Stomach smooth muscle (tissue), 2 donors: ENCODE data around the gene ABCA7.
A peak's percentile ranks its signal among the peaks of the same experiment; 100 is the strongest.
"Not testable (repeated sequence)": the region's sequence is repeated elsewhere in the genome, so short reads cannot be mapped to it uniquely, and the experiment has no call there.

Experiments
- H3K27ac ChIP-seq: one replicate; pipeline ENCODE4 v1.7.0; 2013; ENCODE audit warnings: mild to moderate bottlenecking, low read length, inconsistent platforms
- H3K27me3 ChIP-seq, 2 donors: one replicate each; pipeline ENCODE4 v1.7.0; 2013; ENCODE audit warnings: low read length in 2 of 2; ENCODE audit not compliant: insufficient read depth in 2 of 2, control insufficient read depth in 1 of 2
- H3K36me3 ChIP-seq, 2 donors: one replicate each; pipeline ENCODE4 v1.7.0; 2013; ENCODE audit warnings: low read length in 2 of 2; ENCODE audit not compliant: control insufficient read depth in 2 of 2, insufficient read depth in 2 of 2
- H3K4me1 ChIP-seq: one replicate; pipeline ENCODE4 v1.7.0; 2013; ENCODE audit warnings: low read length; ENCODE audit not compliant: control insufficient read depth, insufficient read depth
- H3K4me3 ChIP-seq, 2 donors: one replicate each; pipeline ENCODE4 v1.7.0; 2013; ENCODE audit warnings: low read length in 2 of 2
- H3K9ac ChIP-seq, 2 donors: one replicate each; pipeline ENCODE4 v1.7.0; 2013; ENCODE audit warnings: low read length in 2 of 2, mild to moderate bottlenecking in 1 of 2
- H3K9me3 ChIP-seq, 2 donors: one replicate each; pipeline ENCODE4 v1.7.0; 2013; ENCODE audit warnings: low read length in 2 of 2; ENCODE audit not compliant: control insufficient read depth in 2 of 2
- donor health status: healthy.
- donor health status: Pancreatic carcinoma.

Gene ABCA7

DNA sequence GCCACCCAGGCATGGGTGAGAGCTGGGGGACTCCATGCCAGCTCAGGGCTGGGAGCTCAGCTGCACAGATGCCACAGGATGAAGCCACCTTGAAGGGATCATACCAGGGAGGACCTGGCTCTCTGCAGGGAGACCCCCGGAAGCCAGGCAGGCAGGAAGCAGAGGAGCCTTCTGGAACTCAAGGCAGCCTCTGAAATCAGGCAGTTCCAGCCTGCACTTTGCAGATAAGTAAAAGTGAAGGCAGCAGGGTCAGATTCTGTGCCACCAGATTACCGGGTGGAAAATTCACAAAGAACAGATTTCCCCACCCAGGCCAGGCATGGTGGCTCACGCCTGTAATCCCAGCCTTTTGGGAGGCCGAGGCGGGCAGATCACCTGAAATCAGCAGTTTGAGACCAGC is 21.5 kb upstream of the ABCA7 start:
- no peak overlapping the region for H3K9ac ChIP-seq
- H3K4me3 ChIP-seq, result peak overlapping the region in 1 of 2 donors; percentile 40
- H3K4me1 ChIP-seq, result peaks cover 65% of the 10 kb centered on the region
- no peaks in the 10 kb centered on the region for H3K27me3 ChIP-seq
- H3K27ac ChIP-seq, result no peak overlapping the region
- peaks cover 3 to 5% of the 10 kb centered on the region in 2 donors for H3K36me3 ChIP-seq
- no peaks in the 10 kb centered on the region for H3K9me3 ChIP-seq

DNA sequence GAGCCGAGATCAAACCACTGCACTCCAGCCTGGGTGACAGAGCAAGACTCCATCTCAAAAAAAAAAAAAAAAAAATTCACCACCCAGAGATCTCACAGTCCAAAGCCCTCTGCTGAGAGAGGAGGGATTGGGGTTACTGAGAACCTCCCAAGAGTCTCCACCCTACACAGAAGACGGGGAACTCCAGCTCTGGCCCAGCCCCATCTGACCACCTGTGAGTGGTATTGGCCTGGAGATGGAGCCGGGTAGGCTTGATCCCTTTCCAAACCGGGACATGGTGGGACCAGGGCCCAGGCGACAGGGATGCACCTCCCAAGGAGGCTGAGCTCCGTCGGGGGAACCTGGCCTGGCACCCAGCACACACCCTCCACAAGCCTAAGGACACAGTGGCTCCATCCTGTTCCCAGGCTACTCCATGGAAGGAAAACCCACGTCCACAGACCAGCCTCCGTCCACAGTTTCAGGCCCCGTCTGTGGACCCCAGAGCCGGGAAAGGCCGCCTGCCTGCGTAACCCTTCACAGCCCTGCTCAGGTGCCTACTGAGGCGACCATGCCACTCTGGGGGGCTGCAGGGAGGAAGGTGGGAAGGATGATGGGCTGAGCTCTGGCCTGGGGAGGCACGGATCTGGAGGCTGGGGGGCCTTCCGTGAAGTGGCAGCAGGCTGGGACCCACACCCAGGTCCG is 20.8 kb upstream of the ABCA7 start:
- Histone ChIP-seq H3K36me3 (no peaks in the 10 kb centered on the region), H3K4me3 (peak overlapping the region; percentile 94), H3K4me1 (peaks cover 62% of the 10 kb centered on the region), H3K27me3 (no peaks in the 10 kb centered on the region), H3K9ac (no peak overlapping the region), H3K9me3 (no peaks in the 10 kb centered on the region), H3K27ac (no peak overlapping the region)

DNA sequence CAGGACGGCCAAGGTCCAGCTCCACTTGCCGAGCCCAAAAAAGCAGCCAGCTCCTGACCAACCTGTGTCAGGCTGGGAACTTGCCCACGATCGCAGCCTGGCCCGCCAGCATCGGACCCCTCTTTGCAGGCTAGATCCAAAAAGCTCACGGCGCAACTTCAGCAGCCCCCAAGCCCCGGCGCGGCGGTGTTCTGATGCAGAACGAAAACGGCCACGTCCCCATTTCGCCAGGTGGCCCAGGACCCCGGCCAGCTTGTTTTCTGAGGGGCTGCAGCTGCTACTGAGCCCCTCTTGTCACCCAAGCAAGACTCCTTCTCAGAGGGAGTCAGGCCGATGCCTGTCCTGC is 20.3 kb upstream of the ABCA7 start:
- H3K36me3 ChIP-seq, result no peaks in the 10 kb centered on the region
- peaks cover 62% of the 10 kb centered on the region for H3K4me1 ChIP-seq
- no peaks in the 10 kb centered on the region for H3K9me3 ChIP-seq
- no peak overlapping the region for H3K27ac ChIP-seq
- H3K4me3 ChIP-seq, result peak overlapping the region; percentile 94
- H3K9ac ChIP-seq, result peak overlapping the region; percentile 76 to 83
- no peaks in the 10 kb centered on the region for H3K27me3 ChIP-seq

DNA sequence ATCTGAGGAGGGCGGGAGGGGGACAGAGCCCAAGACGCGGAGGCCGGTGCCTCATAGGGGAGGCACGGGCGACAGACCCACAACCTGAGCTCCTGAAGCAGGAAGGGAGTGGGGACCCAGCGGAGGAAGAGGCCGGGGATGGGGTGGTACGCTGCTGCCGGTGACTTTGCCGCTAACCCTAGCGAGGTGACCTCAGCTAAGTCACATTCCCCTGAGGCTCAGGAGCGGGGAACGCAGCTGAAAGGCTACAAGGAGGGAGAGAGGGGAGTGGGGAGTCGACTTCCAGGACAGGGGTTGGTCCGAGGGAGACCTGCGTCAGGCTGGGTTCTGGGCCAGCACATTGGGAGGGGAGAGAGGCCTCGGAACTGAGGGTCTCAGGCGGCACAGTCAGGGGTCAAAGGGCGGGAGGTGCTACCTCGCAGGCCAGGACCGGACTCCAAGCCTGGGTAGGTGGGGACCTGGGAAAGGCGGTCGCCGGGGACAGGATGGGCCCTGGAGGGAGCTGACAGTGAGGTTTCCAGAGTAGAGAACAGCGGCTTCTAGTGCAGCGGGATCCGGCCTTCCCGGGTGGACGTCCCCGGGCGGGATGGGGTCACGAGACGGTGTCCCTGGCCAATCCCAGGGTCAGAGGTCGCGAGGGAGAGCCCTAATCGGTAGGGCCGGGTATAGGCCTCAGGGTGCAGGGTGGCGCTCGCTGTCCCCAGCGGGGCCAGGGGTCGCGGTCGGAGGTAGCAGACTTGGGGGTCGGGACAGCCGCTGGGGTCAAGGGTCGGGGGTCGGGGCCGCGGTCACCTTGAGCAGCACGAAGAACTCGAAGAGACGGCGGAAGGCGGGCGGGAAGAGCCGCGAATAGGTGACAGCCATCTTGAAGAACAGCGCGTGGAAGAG is 19.7 kb upstream of the ABCA7 start:
- peak overlapping the region; percentile 76 to 83 for H3K9ac ChIP-seq
- H3K27ac ChIP-seq, result peak overlapping the region; percentile 97
- H3K4me1 ChIP-seq, result peaks cover 60% of the 10 kb centered on the region
- H3K27me3 ChIP-seq, result no peaks in the 10 kb centered on the region
- no peaks in the 10 kb centered on the region for H3K36me3 ChIP-seq
- no peaks in the 10 kb centered on the region for H3K9me3 ChIP-seq
- peak overlapping the region; percentile 94 for H3K4me3 ChIP-seq

DNA sequence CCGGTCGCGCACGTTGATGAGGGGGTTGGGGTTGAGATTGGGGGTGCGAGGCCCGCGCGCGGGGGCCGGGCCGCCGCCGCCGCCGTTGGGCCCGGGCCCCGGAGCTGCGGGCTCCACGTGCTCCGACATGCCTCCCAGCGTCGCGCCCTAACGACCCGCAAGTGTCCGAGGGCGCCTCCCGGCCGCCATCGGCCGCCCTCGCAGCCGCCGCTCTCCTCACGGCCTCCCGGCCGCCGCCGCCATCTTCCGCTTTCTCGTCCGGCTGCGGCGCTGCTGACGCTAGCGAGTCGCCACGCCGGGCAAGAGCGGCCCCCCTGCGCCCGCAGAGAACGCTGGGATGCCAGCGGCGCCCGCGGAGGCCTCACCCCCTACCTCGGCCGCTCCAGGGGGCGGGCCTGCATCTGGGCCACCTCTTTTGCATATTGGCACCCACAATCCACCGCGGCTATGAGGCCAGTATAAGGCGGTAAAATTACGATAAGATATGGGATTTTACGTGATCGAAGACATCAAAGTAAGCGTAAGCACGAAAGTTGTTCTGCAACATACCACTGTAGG is 19.0 kb upstream of the ABCA7 start, which contains the start of gene TMEM259:
Gene TMEM259 (minus strand): TSS at position 256 of the 558 bp plus-strand sequence. CDS start 127 bp downstream, at position 129.
- H3K27ac ChIP-seq, result peak within 1 kb of the TSS; percentile 97
- no peaks in the 10 kb centered on the region for H3K27me3 ChIP-seq
- peak within 1 kb of the TSS; percentile 94 for H3K4me3 ChIP-seq
- peak within 1 kb of the TSS; percentile 76 to 83 for H3K9ac ChIP-seq
- H3K36me3 ChIP-seq, result no peaks in the 10 kb centered on the region
- peaks cover 55% of the 10 kb centered on the region for H3K4me1 ChIP-seq
- H3K9me3 ChIP-seq, result no peaks in the 10 kb centered on the region

DNA sequence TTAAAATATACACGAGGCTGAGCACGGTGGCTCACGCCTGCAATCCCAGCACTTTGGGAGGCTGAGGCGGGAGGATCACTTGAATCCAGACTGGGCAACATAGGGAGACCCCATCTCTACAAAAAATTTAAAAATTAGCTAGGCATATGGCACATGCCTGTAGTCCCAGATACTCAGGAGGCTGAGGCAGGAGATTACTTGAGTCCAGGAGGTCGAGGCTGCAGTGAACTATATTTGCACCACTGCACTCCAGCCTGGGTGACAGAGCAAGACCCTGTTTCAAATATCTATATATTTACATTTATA is 16.1 kb upstream of the ABCA7 start:
- H3K4me3 ChIP-seq, H3K27ac ChIP-seq, H3K9me3 ChIP-seq, H3K9ac ChIP-seq, H3K27me3 ChIP-seq, H3K36me3 ChIP-seq: not testable (repeated sequence)
- peaks cover 39% of the 10 kb centered on the region for H3K4me1 ChIP-seq

DNA sequence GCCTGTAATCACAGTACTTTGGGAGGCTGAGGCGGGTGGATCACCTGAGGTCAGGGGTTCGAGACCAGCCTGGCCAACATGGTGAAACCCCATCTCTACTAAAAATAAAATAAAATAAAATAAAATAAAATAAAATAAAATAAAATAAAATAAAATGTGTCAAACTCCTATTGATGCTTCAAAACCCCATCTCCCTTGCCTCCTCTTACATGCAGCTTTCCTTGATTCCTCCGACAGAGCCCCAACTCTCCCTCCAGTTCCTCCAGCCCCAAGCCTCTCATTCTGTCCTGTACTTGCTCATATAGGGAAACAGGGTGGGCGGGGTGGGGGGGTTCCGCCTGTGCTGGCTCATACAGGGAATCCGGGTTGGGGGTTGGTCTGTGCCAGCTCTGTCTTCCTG is 14.8 kb upstream of the ABCA7 start:
- H3K9me3 ChIP-seq, H3K27me3 ChIP-seq, H3K36me3 ChIP-seq, H3K27ac ChIP-seq, H3K4me3 ChIP-seq, H3K9ac ChIP-seq: not testable (repeated sequence)
- H3K4me1 ChIP-seq, result peaks cover 31% of the 10 kb centered on the region

DNA sequence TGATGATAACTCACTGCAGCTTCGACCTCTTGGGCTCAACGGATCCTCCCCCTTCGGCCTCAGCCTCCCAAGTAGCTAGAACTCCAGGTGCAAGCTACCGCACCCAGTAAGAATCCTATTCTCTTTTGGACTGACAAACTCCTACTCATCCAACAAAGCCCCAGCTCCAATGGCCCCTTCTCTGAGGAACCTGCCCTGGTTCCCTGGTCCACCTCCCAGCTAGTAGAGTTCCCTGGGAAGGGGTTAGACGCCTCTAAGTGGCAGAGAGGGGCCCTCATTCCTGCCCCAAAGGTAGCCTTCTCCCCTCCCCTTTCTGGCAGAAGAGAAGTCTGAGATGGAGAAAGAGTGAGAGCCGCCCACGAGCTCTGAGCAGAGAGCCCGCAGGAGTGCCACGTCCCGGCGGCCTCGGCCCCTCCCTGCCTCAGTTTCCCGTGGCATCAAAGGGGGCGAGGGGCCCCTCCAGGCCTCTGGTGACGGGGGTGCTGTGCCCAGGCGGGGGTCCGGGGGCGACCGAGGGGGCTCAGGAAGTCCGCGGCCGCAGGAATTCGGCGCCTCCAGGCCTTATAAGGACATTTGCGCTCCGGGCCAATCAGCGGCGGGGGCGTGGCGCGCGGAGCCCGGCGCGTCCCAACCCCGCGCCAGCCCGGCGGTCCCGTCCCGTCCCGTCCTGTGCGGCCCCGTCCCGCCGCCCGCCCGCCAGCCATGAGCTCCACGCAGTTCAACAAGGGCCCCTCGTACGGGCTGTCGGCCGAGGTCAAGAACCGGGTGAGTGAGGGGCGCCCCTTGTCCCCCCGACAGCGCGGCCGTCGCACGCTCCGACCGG is 13.7 kb upstream of the ABCA7 start, which contains the start of gene CNN2:
Gene CNN2 (plus strand): TSS at position 649 of the 823 bp plus-strand sequence. CDS start 54 bp downstream, at position 703.
- H3K36me3 ChIP-seq, result peaks cover 0 to 3% of the 10 kb centered on the region in 2 donors
- H3K9me3 ChIP-seq, result no peaks in the 10 kb centered on the region
- H3K27me3 ChIP-seq, result no peaks in the 10 kb centered on the region
- H3K27ac ChIP-seq, result peak within 1 kb of the TSS; percentile 98
- H3K4me1 ChIP-seq, result peaks cover 36% of the 10 kb centered on the region
- peak within 1 kb of the TSS; percentile 93 to 94 for H3K4me3 ChIP-seq
- peak within 1 kb of the TSS; percentile 95 to 99 for H3K9ac ChIP-seq

DNA sequence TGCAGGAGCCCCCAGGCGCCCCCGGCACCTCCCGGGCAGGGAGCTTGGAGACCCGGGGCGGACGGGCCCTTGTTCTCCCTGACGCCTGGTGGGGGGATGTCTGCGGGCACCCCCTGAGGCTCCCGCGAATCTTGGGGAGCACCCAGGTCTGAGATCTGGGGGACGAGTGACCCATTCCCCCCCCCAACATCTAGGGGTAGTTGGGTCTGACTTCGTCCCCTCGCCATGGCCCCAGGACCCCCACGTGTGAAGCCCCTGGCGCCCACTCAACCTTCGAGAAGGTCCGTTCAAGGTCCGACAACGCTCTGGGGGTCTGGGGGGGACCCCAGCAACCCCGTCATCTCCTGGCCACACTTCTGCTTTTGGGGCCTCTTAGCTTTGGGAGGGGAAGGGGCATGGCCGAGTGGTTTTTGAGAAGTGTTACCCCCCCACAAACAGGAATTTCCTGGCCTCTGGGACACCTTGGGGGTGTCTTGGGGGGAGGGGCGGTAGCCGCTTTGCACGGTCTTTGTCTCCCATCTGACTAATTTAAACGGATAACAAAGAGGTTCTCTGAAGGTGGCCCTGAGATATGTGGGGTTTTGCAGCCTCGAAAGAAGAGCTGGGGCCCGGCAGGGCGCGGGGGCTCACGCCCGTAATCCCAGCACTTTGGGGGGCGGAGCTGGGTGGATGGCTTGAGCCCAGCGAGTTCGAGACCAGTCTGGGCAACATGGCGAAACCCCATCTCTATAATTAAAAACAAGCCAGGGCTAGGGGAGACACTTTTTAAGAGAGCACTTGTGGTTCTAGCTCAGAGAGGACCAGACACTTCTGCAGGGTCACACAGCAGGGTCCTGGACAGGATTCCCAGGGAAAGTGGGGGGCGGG is 12.9 kb upstream of the ABCA7 start:
- H3K36me3 ChIP-seq, result peaks cover 3% of the 10 kb centered on the region in 2 donors
- peaks cover 31% of the 10 kb centered on the region for H3K4me1 ChIP-seq
- no peaks in the 10 kb centered on the region for H3K9me3 ChIP-seq
- H3K4me3 ChIP-seq, result peak overlapping the region; percentile 93 to 94
- H3K27me3 ChIP-seq, result no peaks in the 10 kb centered on the region
- peak overlapping the region; percentile 95 to 99 for H3K9ac ChIP-seq
- peak overlapping the region; percentile 98 for H3K27ac ChIP-seq
